Type B pancreatic cell (in vitro differentiated cells): ENCODE results near the gene MOB3A. TPM values are rescaled to one million over a fixed set of nuclear protein-coding genes. Genes with fewer than 3 reads are reported as not detected.
A peak's percentile ranks its signal among the peaks of the same experiment; 100 is the strongest.

Source experiments
- DNase-seq: peaks from one replicate; pipeline ENCODE4 v3.0.0; 2021; ENCODE audit warnings: mixed read lengths; ENCODE audit not compliant: unreplicated experiment; ENCODE audit errors: extremely low spot score
- H3K27ac Mint-ChIP-seq: 2 replicates; pipeline ENCODE4 v1.8.0; 2021; ENCODE audit warnings: mild to moderate bottlenecking, mixed read lengths
- H3K27me3 Mint-ChIP-seq: 2 replicates; pipeline ENCODE4 v1.8.0; 2021; ENCODE audit warnings: mixed read lengths
- H3K36me3 Mint-ChIP-seq: 2 replicates; pipeline ENCODE4 v1.8.0; 2021; ENCODE audit warnings: mixed read lengths
- H3K4me1 Mint-ChIP-seq: one replicate; pipeline ENCODE4 v1.8.0; 2021; ENCODE audit warnings: mixed read lengths; ENCODE audit not compliant: unreplicated experiment
- H3K4me3 Mint-ChIP-seq: 2 replicates; pipeline ENCODE4 v1.8.0; 2021; ENCODE audit warnings: mild to moderate bottlenecking, mixed read lengths
- H3K9me3 Mint-ChIP-seq: 2 replicates; pipeline ENCODE4 v1.8.0; 2021; ENCODE audit warnings: mixed read lengths
- CTCF ChIP-seq: fragments of 200-600 bp; sonication (generic); conservative IDR thresholded peaks from 2 replicates; pipeline ENCODE4 v1.5.0; 2021; ENCODE audit warnings: antibody characterized with exemption, mild to moderate bottlenecking
- total RNA-seq: library from RNA; stranded (reverse); gene quantifications from 2 replicates; pipeline ENCODE4 v1.2.1, GENCODE V29; 2021; ENCODE audit warnings: low replicate concordance

MOB3A gene
- total RNA-seq, 1 donor from 2014 or later = 34.6 TPM

DNA sequence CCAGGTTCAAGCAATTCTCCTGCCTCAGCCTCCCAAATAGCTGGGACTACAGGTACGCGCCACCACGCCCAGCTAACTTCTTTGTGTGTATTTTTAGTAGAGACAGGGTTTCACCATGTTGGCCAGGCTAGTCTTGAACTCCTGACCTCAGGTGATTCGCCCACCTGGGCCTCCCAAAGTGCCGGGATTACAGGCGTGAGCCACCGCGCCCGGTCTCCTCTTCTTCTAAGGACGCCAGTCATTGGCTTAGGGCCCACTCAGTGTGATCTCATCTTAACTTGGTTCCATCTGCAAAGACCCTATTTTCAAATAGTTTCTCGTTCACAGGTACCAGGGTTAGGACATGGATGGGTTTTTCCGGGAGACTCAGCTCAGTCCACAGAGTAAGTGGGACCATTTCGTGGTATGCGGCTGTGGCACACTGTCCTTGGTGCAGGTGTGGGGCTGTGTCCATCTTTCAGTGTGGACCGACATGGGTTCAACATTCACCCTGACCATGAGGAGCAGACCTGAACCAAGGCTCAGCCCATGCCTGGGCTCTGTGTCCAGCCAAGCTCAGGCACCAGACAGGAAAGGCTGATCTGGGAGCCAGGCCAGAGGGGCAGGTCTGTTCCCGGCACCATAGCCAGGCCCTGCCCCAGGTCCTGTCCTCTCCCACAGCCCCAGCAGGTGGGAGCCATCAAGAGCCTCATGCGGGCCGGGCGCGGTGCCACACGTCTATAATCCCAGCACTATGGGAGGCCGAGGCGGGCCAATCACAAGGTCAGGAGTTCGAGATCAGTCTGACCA is 42.3 kb downstream of the MOB3A start:
- no peak overlapping the region for H3K4me3 Mint-ChIP-seq
- no peaks in the 10 kb centered on the region for H3K27me3 Mint-ChIP-seq
- no peak for TF ChIP-seq CTCF
- H3K27ac Mint-ChIP-seq = no peak overlapping the region
- H3K36me3 Mint-ChIP-seq = no peaks in the 10 kb centered on the region
- DNase-seq = no peak
- H3K9me3 Mint-ChIP-seq = no peaks in the 10 kb centered on the region
- peaks cover 5% of the 10 kb centered on the region for H3K4me1 Mint-ChIP-seq

GRCh38 chr19:2051773-2052704 is 44.1 kb downstream of the MOB3A start:
- peaks cover 5% of the 10 kb centered on the region for H3K4me1 Mint-ChIP-seq
- peak overlapping the region; percentile 74 for H3K27ac Mint-ChIP-seq
- no peaks in the 10 kb centered on the region for H3K27me3 Mint-ChIP-seq
- no peak for TF ChIP-seq CTCF
- H3K4me3 Mint-ChIP-seq = peak overlapping the region; percentile 80
- no peak for DNase-seq
- no peaks in the 10 kb centered on the region for H3K9me3 Mint-ChIP-seq
- H3K36me3 Mint-ChIP-seq = no peaks in the 10 kb centered on the region

GRCh38 chr19:2050991-2051772 is 44.9 kb downstream of the MOB3A start, which contains the start of gene MKNK2:
Gene MKNK2, minus strand, starts transcription at chr19:2051244. Its CDS starts 393 bp downstream, at chr19:2050851.
- H3K36me3 Mint-ChIP-seq = no peaks in the 10 kb centered on the region
- no peaks in the 10 kb centered on the region for H3K9me3 Mint-ChIP-seq
- H3K4me3 Mint-ChIP-seq = peak within 1 kb of the TSS; percentile 90
- DNase-seq = peak; percentile 99
- H3K27me3 Mint-ChIP-seq = no peaks in the 10 kb centered on the region
- peak; percentile 60 for TF ChIP-seq CTCF
- peaks cover 5% of the 10 kb centered on the region for H3K4me1 Mint-ChIP-seq
- peak within 1 kb of the TSS; percentile 74 for H3K27ac Mint-ChIP-seq

- H3K27ac Mint-ChIP-seq = no peak overlapping the region
- no peak for DNase-seq
- H3K9me3 Mint-ChIP-seq = no peaks in the 10 kb centered on the region
- no peak for TF ChIP-seq CTCF
- H3K4me3 Mint-ChIP-seq = peak overlapping the region; percentile 90
- H3K27me3 Mint-ChIP-seq = no peaks in the 10 kb centered on the region
- peaks cover 2% of the 10 kb centered on the region for H3K4me1 Mint-ChIP-seq
- no peaks in the 10 kb centered on the region for H3K36me3 Mint-ChIP-seq
Measured at GRCh38 chr19:2050349-2050990, 45.7 kb downstream of the MOB3A start.
